Chondrocyte (in vitro differentiated cells): Measurements from ENCODE around the gene UBFD1. TPM values are rescaled to one million over a fixed set of nuclear protein-coding genes. Genes with fewer than 3 reads are reported as not detected.

ENCODE experiments used
- DNase-seq: peaks from one replicate; pipeline ENCODE4 v3.0.0; 2021; ENCODE audit warnings: mixed read lengths, low spot score
- H3K27ac Mint-ChIP-seq: one replicate; pipeline ENCODE4 v1.8.0; 2021; ENCODE audit warnings: mild to moderate bottlenecking, moderate library complexity, mixed read lengths; ENCODE audit not compliant: unreplicated experiment
- H3K27me3 Mint-ChIP-seq: 2 replicates; pipeline ENCODE4 v1.8.0; 2021; ENCODE audit warnings: low read depth, mixed read lengths
- H3K36me3 Mint-ChIP-seq: 2 replicates; pipeline ENCODE4 v1.8.0; 2021; ENCODE audit warnings: low read depth, mixed read lengths
- H3K4me1 Mint-ChIP-seq: 2 replicates; pipeline ENCODE4 v1.8.0; 2021; ENCODE audit warnings: low read depth, mild to moderate bottlenecking, mixed read lengths
- H3K4me3 Mint-ChIP-seq: one replicate; pipeline ENCODE4 v1.8.0; 2021; ENCODE audit warnings: mild to moderate bottlenecking, moderate library complexity, mixed read lengths; ENCODE audit not compliant: unreplicated experiment
- H3K9me3 Mint-ChIP-seq: 2 replicates; pipeline ENCODE4 v1.8.0; 2021; ENCODE audit warnings: low read depth, mixed read lengths
- CTCF ChIP-seq: fragments of 200-600 bp; sonication (generic); IDR thresholded peaks from 2 replicates; pipeline ENCODE4 v1.5.0; 2021; ENCODE audit warnings: antibody characterized with exemption, mild to moderate bottlenecking, moderate library complexity
- total RNA-seq: library from RNA; stranded (reverse); gene quantifications from 3 replicates; pipeline ENCODE4 v1.2.1, GENCODE V29; 2021

UBFD1 gene
- total RNA-seq, 1 donor from 2014 or later = 105 TPM

DNA sequence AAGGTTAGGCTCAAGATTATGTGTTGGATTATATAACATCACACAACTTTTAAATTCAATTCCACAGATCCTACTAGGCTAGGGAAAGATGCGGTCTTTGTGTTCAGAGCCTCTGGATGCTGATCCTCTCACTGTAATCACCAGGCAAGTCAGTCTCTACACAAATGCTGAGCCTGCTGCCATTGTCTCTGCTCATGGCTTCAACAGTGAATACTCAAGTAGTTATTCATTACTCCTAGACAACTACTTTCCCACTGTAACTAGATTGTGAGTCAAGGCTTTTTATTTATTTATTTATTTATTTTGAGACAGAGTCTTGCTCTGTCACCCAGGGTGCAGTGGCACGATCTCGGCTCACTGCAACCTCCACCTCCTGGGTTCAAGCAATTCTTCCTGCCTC lies 54.4 kb downstream of the UBFD1 start:
- Mint-ChIP-seq H3K4me3 (no peak overlapping the region), H3K27ac (no peak overlapping the region), H3K36me3 (peaks cover 14% of the 10 kb centered on the region), H3K4me1 (peaks cover 8% of the 10 kb centered on the region), H3K9me3 (no peaks in the 10 kb centered on the region), H3K27me3 (no peaks in the 10 kb centered on the region)
- TF ChIP-seq CTCF = no peak
- DNase-seq = no peak

DNA sequence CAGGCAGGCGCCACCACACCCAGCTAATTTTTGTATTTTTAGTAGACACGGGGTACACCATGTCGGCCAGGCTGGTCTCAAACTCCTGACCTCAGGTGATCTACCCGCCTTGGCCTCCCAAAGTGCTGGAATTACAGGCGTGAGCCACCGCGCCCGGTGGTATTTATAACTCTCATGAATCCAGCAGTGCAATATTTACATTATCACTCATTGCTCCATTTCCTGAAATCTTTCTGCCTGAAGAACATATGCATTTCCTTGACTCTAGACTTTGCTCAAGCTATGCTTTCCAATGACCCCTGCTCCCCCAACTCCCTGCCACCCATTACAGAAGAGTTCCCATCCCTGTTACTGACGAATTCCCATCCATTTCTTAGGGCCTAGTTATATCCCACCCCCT lies 58.3 kb downstream of the UBFD1 start:
- H3K27me3 Mint-ChIP-seq = no peaks in the 10 kb centered on the region
- no peak overlapping the region for H3K4me3 Mint-ChIP-seq
- H3K9me3 Mint-ChIP-seq = no peaks in the 10 kb centered on the region
- no peak for TF ChIP-seq CTCF
- H3K27ac Mint-ChIP-seq = no peak overlapping the region
- H3K4me1 Mint-ChIP-seq = no peaks in the 10 kb centered on the region
- DNase-seq = no peak
- H3K36me3 Mint-ChIP-seq = peaks cover 19% of the 10 kb centered on the region

Other genes starting within 250 kb of the UBFD1 start
- 17.7 to 27.5 TPM (median 19.6 TPM) in 3 replicates for gene COG7, start 104.5 kb upstream of the UBFD1 start, total RNA-seq
- 37.2 to 43.0 TPM (median 40.4 TPM) in 3 replicates for gene GGA2, start 47.2 kb upstream of the UBFD1 start, total RNA-seq
- gene EARS2, start 377 bp upstream of the UBFD1 start, total RNA-seq = 13.3 to 21.4 TPM (median 13.9 TPM) in 3 replicates
- gene NDUFAB1, start 38.6 kb downstream of the UBFD1 start, total RNA-seq = 62.5 to 79.2 TPM (median 62.6 TPM) in 3 replicates
- 8.4 to 13.2 TPM (median 8.7 TPM) in 3 replicates for gene PALB2, start 83.6 kb downstream of the UBFD1 start, total RNA-seq
- 65.9 to 69.8 TPM (median 68.0 TPM) in 3 replicates for gene DCTN5, start 83.7 kb downstream of the UBFD1 start, total RNA-seq
- gene PLK1, start 121.2 kb downstream of the UBFD1 start, total RNA-seq = 6.2 to 14.5 TPM (median 14.2 TPM) in 3 replicates
- gene ERN2, start 155.5 kb downstream of the UBFD1 start, total RNA-seq = not detected in 3 replicates
- gene CHP2, start 197.3 kb downstream of the UBFD1 start, total RNA-seq = not detected in 3 replicates